ENCODE results near the gene AOC1. TPM values are rescaled to one million over a fixed set of nuclear protein-coding genes. Genes with fewer than 3 reads are reported as not detected.

The AOC1 gene
- total and polyA plus RNA-seq, 7 donors: 0.08 to 0.25 TPM; not detected in 5

GRCh38 chr7:150820148-150820547 lies 32.2 kb upstream of the AOC1 start:
- DNase-seq (no peak), ATAC-seq (no peak)
- no peak overlapping the region for H3K4me3 ChIP-seq
- TF ChIP-seq CTCF (IDR thresholded peaks at IDR 0.05): no peak
- peaks cover 4% of the 10 kb centered on the region for H3K9me3 ChIP-seq
- intact Hi-C loops (cut with DNase I): no loop called here
- no peaks in the 10 kb centered on the region for H3K27me3 ChIP-seq (ENCODE audit: insufficient read depth in 3 of 3, low read length in 2 of 3)
- 42 to 50% (median 44%) methylated on average over 5 of the region's 5 CpGs for WGBS, 3 donors
- no peak overlapping the region for H3K27ac ChIP-seq
- no peaks in the 10 kb centered on the region for H3K4me1 ChIP-seq
- H3K36me3 ChIP-seq (ENCODE audit: insufficient read depth in 1 of 2, low read depth in 1 of 2): no peaks in the 10 kb centered on the region

- TF ChIP-seq CTCF (IDR thresholded peaks at IDR 0.05): no peak
- H3K27ac ChIP-seq: no peak overlapping the region
- no peaks in the 10 kb centered on the region for H3K36me3 ChIP-seq (ENCODE audit: insufficient read depth in 1 of 2, low read depth in 1 of 2)
- no peak for ATAC-seq
- H3K4me1 ChIP-seq: no peaks in the 10 kb centered on the region
- no peak overlapping the region for H3K4me3 ChIP-seq
- WGBS, 3 donors: 62 to 70% (median 66%) methylated on average over 7 of the region's 7 CpGs
- no peak for DNase-seq
- intact Hi-C loops (cut with DNase I): no loop called here
- peaks cover 4% of the 10 kb centered on the region for H3K9me3 ChIP-seq
- no peaks in the 10 kb centered on the region for H3K27me3 ChIP-seq (ENCODE audit: insufficient read depth in 3 of 3, low read length in 2 of 3)
These were observed 31.6 kb upstream of the AOC1 start for GRCh38 chr7:150820578-150821198.

GRCh38 chr7:150823043-150823442 lies 29.3 kb upstream of the AOC1 start:
- Histone ChIP-seq H3K9me3 (no peaks in the 10 kb centered on the region), H3K27me3 (ENCODE audit: insufficient read depth in 3 of 3, low read length in 2 of 3) (peaks cover 0 to 6% (median 0%) of the 10 kb centered on the region in 3 donors), H3K4me1 (no peaks in the 10 kb centered on the region), H3K27ac (no peak overlapping the region), H3K36me3 (ENCODE audit: insufficient read depth in 1 of 2, low read depth in 1 of 2) (no peaks in the 10 kb centered on the region), H3K4me3 (no peak overlapping the region)
- ATAC-seq (no peak), DNase-seq (no peak)
- intact Hi-C loops (cut with DNase I): no loop called here
- WGBS, 3 donors: 82 to 87% (median 87%) methylated on average over 8 of the region's 8 CpGs
- no peak for TF ChIP-seq CTCF (IDR thresholded peaks at IDR 0.05)

GRCh38 chr7:150823484-150824126 lies 28.7 kb upstream of the AOC1 start:
- no peaks in the 10 kb centered on the region for H3K36me3 ChIP-seq (ENCODE audit: insufficient read depth in 1 of 2, low read depth in 1 of 2)
- H3K9me3 ChIP-seq: no peaks in the 10 kb centered on the region
- DNase-seq (no peak), ATAC-seq (no peak)
- H3K27ac ChIP-seq: no peak overlapping the region
- intact Hi-C loops (cut with DNase I): no loop called here
- H3K4me1 ChIP-seq: no peaks in the 10 kb centered on the region
- peaks cover 0 to 6% (median 0%) of the 10 kb centered on the region in 3 donors for H3K27me3 ChIP-seq (ENCODE audit: insufficient read depth in 3 of 3, low read length in 2 of 3)
- no peak overlapping the region for H3K4me3 ChIP-seq
- WGBS, 3 donors: 71 to 76% (median 75%) methylated on average over 10 of the region's 10 CpGs
- no peak for TF ChIP-seq CTCF (IDR thresholded peaks at IDR 0.05)

Data from psoas muscle (tissue), 8 donors.